GOT3 (cell line): ENCODE data around the gene MMD2.
"Not testable (repeated sequence)": the region's sequence is repeated elsewhere in the genome, so short reads cannot be mapped to it uniquely, and the experiment has no call there.

Experiments used
- DNase-seq: peaks from one replicate; lab custom pipeline; 2025; ENCODE audit warnings: mixed read lengths; lab: John Stamatoyannopoulos, UW

Gene MMD2

GRCh38 chr7:4958477-4959301, at the start of gene MMD2:
TSS of gene MMD2 (minus strand) at chr7:4959187. CDS start at chr7:4959017, 170 bp downstream.
- DNase-seq, result no peak

GRCh38 chr7:5005066-5005465, 46.1 kb upstream of the MMD2 start:
- DNase-seq, result no peak

GRCh38 chr7:5001911-5002310, 42.9 kb upstream of the MMD2 start:
- no peak for DNase-seq

GRCh38 chr7:5001003-5001402, 42.0 kb upstream of the MMD2 start:
- DNase-seq, result no peak

- no peak for DNase-seq
Measured at GRCh38 chr7:4999369-4999950, 40.5 kb upstream of the MMD2 start.

GRCh38 chr7:4998910-4999309, 39.9 kb upstream of the MMD2 start:
- DNase-seq, result no peak

- DNase-seq, result no peak
Measured at GRCh38 chr7:4998244-4998643, 39.3 kb upstream of the MMD2 start.

- no peak for DNase-seq
Measured at GRCh38 chr7:4996696-4997222, 37.8 kb upstream of the MMD2 start.

GRCh38 chr7:4995429-4995969, 36.5 kb upstream of the MMD2 start:
- no peak for DNase-seq

GRCh38 chr7:4993471-4993870, 34.5 kb upstream of the MMD2 start:
- DNase-seq, result no peak

- DNase-seq, result not testable (repeated sequence)
Measured at GRCh38 chr7:4982741-4983140, 23.8 kb upstream of the MMD2 start.

- not testable (repeated sequence) for DNase-seq
Measured at GRCh38 chr7:4981295-4981890, 22.4 kb upstream of the MMD2 start.

- DNase-seq, result not testable (repeated sequence)
Measured at GRCh38 chr7:4975626-4976025, 16.6 kb upstream of the MMD2 start.

- peak; percentile 83 for DNase-seq
Measured at GRCh38 chr7:4973728-4974198, 14.8 kb upstream of the MMD2 start.

- not testable (repeated sequence) for DNase-seq
Measured at GRCh38 chr7:4972446-4972845, 13.5 kb upstream of the MMD2 start.

GRCh38 chr7:4965295-4966022, 6.5 kb upstream of the MMD2 start:
- DNase-seq, result no peak

- no peak for DNase-seq
Measured at GRCh38 chr7:4964506-4964905, 5.5 kb upstream of the MMD2 start.

GRCh38 chr7:4962872-4963775, 4.1 kb upstream of the MMD2 start:
- DNase-seq, result no peak

- no peak for DNase-seq
Measured at GRCh38 chr7:4960363-4960762, 1.4 kb upstream of the MMD2 start.

GRCh38 chr7:4959893-4960292, 906 bp upstream of the MMD2 start:
- DNase-seq, result no peak

GRCh38 chr7:4959306-4959705, 319 bp upstream of the MMD2 start:
- DNase-seq, result no peak
